Measurements from ENCODE around the gene DKKL1.

Gene DKKL1

DNA sequence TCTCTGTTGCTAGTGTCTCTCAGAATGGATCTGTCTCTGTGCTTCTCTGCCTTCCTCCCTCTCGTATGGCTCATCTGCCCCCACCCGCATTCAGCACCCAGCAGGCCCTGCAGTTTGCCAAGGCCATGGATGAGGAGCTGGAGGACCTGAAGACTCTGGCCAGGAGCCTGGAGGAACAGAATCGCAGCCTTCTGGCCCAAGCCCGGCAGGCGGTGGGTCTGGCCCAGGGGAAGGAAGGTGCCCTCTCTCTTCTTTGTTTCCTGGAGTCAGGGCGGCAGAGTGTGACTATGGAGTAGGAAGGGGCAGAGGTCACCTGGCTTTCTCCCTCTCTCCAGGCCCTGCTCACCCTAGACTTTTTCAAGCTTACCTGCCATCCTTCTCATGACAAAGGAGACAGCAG, 35.3 kb downstream of the DKKL1 start:
- no peak overlapping the region for H2AFZ ChIP-seq (ENCODE audit: low read length, unreplicated experiment)
- no peak overlapping the region for H3K4me3 ChIP-seq (ENCODE audit: low read depth, low read length)
- H3K27ac ChIP-seq (ENCODE audit: low read depth, low read length) = no peak overlapping the region

DNA sequence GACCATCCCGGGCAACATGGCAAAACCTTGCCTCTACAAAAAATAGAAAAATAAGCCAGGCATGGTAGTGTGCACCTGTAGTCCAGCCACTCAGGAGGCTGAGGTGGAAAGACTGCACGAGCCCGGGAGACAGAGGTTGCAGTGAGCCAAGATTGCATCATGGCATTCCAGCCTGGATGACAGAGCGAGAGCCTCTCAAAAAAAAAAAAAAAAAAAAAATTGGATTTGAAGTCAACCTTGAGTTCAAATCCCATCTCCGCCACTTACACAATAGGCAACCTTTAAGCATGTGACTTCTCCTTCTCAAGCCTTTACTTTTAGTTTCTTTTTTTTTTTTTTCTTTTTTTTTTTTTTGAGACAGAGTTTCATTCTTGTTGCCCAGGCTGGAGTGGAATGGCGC, 36.4 kb downstream of the DKKL1 start:
- H3K27me3 ChIP-seq (ENCODE audit: insufficient read depth, low read length) = no peaks in the 10 kb centered on the region
- H3K79me2 ChIP-seq (ENCODE audit: control insufficient read depth, insufficient read depth, low read length, unreplicated experiment) = no peaks in the 10 kb centered on the region
- no peaks in the 10 kb centered on the region for H3K4me1 ChIP-seq (ENCODE audit: control insufficient read depth, insufficient read depth, low read length, unreplicated experiment)
- no peak overlapping the region for H2AFZ ChIP-seq (ENCODE audit: low read length, unreplicated experiment)
- no peaks in the 10 kb centered on the region for H3K36me3 ChIP-seq (ENCODE audit: insufficient read depth, low read length)
- no peak overlapping the region for H3K27ac ChIP-seq (ENCODE audit: low read depth, low read length)
- H3K4me3 ChIP-seq (ENCODE audit: low read depth, low read length) = no peak overlapping the region

More for the DNA sequence above, 35.3 kb downstream of the DKKL1 start:
- Histone ChIP-seq H3K27me3 (ENCODE audit: insufficient read depth, low read length) (no peaks in the 10 kb centered on the region), H3K36me3 (ENCODE audit: insufficient read depth, low read length) (no peaks in the 10 kb centered on the region), H3K79me2 (ENCODE audit: control insufficient read depth, insufficient read depth, low read length, unreplicated experiment) (no peaks in the 10 kb centered on the region), H3K4me1 (ENCODE audit: control insufficient read depth, insufficient read depth, low read length, unreplicated experiment) (no peaks in the 10 kb centered on the region)

DNA sequence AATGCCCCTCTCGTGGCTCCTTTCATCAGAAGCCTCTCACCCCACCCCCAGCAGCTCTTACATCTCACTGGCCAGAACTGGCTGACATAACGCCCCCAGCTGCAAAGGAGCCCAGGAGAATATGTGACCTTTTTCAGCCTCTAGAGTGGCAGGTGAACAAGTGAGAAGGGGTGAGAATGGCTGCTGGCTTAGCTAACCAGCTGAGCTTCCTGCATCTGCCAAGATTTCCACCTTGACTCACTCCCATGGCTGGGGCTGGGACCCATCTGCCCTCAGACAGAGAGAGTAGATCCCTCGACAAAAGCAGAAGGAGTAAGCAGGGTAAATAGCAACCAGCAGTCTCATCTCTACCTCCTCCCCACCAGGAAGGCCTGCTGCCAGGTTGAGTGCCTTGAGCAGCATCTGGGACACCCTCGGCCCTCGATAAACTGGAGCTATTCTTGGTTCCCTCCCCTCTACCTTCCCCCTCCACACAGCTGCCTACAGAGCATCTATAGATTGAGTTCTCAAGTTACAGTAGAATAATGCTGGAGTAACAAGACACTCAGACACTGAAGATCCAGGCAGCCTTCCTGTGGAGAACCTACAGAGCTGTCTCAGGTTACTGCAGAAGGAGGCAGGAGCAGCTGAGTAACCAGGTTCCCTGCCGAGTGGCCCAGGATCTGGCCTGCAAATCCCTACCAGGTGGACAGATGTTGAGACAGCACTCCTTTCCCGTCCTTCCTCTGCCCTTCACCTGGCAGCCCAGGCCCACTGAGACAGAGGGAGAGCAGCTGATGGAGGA, 39.9 kb downstream of the DKKL1 start:
- H3K27me3 ChIP-seq (ENCODE audit: insufficient read depth, low read length) = no peaks in the 10 kb centered on the region
- no peak overlapping the region for H2AFZ ChIP-seq (ENCODE audit: low read length, unreplicated experiment)
- no peaks in the 10 kb centered on the region for H3K79me2 ChIP-seq (ENCODE audit: control insufficient read depth, insufficient read depth, low read length, unreplicated experiment)
- H3K27ac ChIP-seq (ENCODE audit: low read depth, low read length) = no peak overlapping the region
- no peak overlapping the region for H3K4me3 ChIP-seq (ENCODE audit: low read depth, low read length)
- H3K4me1 ChIP-seq (ENCODE audit: control insufficient read depth, insufficient read depth, low read length, unreplicated experiment) = no peaks in the 10 kb centered on the region
- H3K36me3 ChIP-seq (ENCODE audit: insufficient read depth, low read length) = no peaks in the 10 kb centered on the region

DNA sequence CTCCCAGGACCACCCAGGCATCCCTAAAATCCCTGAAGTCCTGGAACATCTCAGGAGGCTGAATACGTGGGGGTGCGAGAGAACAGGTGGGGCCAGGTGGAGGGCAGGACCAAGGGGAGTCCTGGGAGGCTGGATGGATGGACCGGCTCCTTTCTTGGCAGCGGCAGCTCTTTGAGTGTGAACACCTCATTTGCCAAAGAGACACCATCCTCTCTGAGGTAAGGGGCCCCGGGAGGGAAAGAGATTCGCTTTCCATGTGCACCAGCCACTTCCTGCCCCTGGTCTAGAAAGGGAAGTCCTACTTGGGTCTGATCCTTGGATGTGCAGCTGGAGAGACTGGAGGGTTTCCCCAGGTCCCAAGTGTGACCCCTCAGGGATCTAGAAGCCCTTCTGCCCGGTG, 43.4 kb downstream of the DKKL1 start:
- H3K4me3 ChIP-seq (ENCODE audit: low read depth, low read length) = no peak overlapping the region
- no peaks in the 10 kb centered on the region for H3K79me2 ChIP-seq (ENCODE audit: control insufficient read depth, insufficient read depth, low read length, unreplicated experiment)
- no peaks in the 10 kb centered on the region for H3K27me3 ChIP-seq (ENCODE audit: insufficient read depth, low read length)
- no peak overlapping the region for H2AFZ ChIP-seq (ENCODE audit: low read length, unreplicated experiment)
- H3K27ac ChIP-seq (ENCODE audit: low read depth, low read length) = no peak overlapping the region
- no peaks in the 10 kb centered on the region for H3K4me1 ChIP-seq (ENCODE audit: control insufficient read depth, insufficient read depth, low read length, unreplicated experiment)
- no peaks in the 10 kb centered on the region for H3K36me3 ChIP-seq (ENCODE audit: insufficient read depth, low read length)

DNA sequence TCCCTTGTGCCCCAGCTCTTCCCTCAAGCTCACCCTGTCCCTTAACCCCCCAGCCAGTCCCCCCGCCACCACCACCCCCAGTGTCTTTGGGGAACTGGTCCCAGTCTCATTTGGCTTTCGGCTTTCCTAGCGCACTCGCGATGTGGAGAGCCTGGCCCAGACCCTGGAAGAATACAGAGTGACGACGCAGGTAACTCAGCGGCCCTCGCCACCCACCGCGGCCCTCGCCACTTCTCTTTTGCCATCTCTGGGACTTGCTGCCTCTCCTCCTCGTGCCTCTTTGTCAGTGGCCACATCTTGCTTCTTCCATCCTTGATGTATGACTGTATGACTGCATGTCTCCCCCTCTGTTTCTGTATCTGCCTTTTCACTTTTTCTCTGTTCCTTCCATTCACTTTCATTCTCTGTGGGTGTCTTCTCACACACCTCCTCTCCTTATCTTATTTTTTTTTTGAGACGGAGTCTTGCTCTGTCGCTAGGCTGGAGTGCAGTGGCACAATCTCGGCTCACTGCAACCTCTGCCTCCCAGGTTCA, 43.9 kb downstream of the DKKL1 start:
- no peak overlapping the region for H3K27ac ChIP-seq (ENCODE audit: low read depth, low read length)

DNA sequence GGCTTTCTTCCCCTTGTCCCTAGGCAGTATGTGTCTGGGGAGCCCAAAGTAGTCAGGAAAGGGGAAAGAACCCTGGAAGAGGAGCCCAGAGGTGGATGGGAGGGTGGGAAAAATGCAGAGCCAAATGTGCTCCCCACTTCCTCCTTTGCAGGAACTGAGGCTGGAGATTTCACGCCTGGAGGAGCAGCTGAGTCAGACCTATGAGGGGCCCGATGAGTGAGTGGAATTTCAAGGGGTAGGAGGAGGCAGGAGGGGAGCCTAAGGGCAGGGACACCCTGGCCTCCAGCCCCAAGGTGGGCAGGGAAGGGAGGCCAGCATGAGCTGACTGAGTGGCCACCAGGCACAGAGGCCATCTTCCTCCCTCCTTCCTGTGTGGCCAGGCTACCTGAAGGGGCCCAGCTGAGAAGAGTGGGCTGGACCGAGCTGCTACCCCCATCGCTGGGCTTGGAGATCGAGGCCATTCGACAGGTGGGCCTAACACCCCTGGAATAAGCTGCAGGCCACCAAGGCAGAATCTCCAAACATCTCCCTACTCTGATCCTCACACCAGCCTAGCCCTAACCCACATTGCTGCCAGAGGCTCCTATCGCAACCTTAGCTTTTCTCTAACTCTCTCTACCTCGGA, 45.3 kb downstream of the DKKL1 start:
- H3K27ac ChIP-seq (ENCODE audit: low read depth, low read length) = no peak overlapping the region
- no peaks in the 10 kb centered on the region for H3K79me2 ChIP-seq (ENCODE audit: control insufficient read depth, insufficient read depth, low read length, unreplicated experiment)
- no peak overlapping the region for H3K4me3 ChIP-seq (ENCODE audit: low read depth, low read length)
- H3K4me1 ChIP-seq (ENCODE audit: control insufficient read depth, insufficient read depth, low read length, unreplicated experiment) = no peaks in the 10 kb centered on the region
- H3K36me3 ChIP-seq (ENCODE audit: insufficient read depth, low read length) = no peaks in the 10 kb centered on the region
- no peak overlapping the region for H2AFZ ChIP-seq (ENCODE audit: low read length, unreplicated experiment)
- no peaks in the 10 kb centered on the region for H3K27me3 ChIP-seq (ENCODE audit: insufficient read depth, low read length)

More for the DNA sequence above, 43.9 kb downstream of the DKKL1 start:
- H3K4me3 ChIP-seq (ENCODE audit: low read depth, low read length) = no peak overlapping the region
- no peaks in the 10 kb centered on the region for H3K4me1 ChIP-seq (ENCODE audit: control insufficient read depth, insufficient read depth, low read length, unreplicated experiment)
- H2AFZ ChIP-seq (ENCODE audit: low read length, unreplicated experiment) = no peak overlapping the region
- no peaks in the 10 kb centered on the region for H3K36me3 ChIP-seq (ENCODE audit: insufficient read depth, low read length)
- H3K79me2 ChIP-seq (ENCODE audit: control insufficient read depth, insufficient read depth, low read length, unreplicated experiment) = no peaks in the 10 kb centered on the region
- no peaks in the 10 kb centered on the region for H3K27me3 ChIP-seq (ENCODE audit: insufficient read depth, low read length)

DNA sequence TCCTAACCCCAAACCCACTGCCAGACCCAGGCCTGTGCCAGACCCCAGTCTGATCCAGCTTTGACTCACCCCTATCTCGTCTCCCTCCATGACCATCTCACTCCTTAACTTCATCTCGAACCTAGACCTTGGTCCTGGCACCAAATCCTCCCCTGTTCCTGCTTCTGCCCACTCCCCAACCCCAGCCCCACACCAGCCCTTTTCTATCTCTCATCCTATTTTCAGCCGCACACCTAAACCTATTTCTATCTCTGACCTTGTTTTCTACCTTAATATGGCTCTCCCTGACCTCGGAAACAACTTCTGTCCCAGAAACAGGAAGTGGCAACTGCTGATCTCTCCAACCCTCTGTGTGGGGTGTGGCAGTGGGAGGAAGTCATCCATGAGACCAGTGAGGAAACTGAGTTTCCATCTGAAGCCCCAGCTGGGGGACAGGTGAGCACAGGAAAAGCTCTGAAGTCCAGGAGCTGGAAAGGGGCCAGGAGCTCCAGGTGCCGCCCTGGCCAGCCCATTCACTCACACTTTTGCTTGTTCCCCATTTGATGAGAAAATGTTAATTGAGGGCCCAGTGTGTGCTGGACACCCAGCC, 45.9 kb downstream of the DKKL1 start:
- Histone ChIP-seq H3K4me1 (ENCODE audit: control insufficient read depth, insufficient read depth, low read length, unreplicated experiment) (no peaks in the 10 kb centered on the region), H3K4me3 (ENCODE audit: low read depth, low read length) (no peak overlapping the region), H3K79me2 (ENCODE audit: control insufficient read depth, insufficient read depth, low read length, unreplicated experiment) (no peaks in the 10 kb centered on the region), H3K27ac (ENCODE audit: low read depth, low read length) (no peak overlapping the region), H3K27me3 (ENCODE audit: insufficient read depth, low read length) (no peaks in the 10 kb centered on the region), H2AFZ (ENCODE audit: low read length, unreplicated experiment) (no peak overlapping the region), H3K36me3 (ENCODE audit: insufficient read depth, low read length) (no peaks in the 10 kb centered on the region)

DNA sequence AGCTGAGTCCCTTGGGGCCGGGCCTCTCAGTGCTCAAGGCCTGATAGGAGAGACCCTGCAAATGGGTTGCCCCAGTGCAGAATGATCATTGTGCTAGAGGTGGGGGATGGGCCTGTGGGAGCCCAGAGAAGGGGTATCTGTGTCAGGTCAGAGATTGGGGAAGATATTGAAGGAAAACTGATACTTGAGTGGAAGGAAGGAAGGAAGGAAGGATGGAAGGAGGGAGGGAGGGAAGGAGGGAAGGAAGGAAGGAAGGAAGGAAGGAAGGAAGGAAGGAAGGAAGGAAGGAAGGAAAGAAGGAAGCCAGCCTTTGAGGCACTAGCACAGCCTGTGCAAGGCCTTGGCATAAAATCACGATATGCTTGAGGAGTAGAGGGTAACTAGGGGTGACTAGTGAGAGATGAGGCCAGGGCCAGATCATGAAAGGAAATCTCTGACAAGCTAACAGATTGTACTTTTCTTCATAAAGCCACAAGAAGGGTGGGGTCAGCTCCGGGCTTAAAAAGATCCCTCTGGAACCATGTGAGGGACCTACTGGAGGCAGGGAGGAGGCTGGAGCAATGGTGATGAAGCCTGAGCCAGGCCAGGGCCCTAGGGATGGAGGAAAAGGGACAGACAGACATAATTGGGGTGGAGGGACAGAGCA, 48.1 kb downstream of the DKKL1 start:
- Histone ChIP-seq H3K79me2 (ENCODE audit: control insufficient read depth, insufficient read depth, low read length, unreplicated experiment) (no peaks in the 10 kb centered on the region), H3K4me1 (ENCODE audit: control insufficient read depth, insufficient read depth, low read length, unreplicated experiment) (no peaks in the 10 kb centered on the region), H3K4me3 (ENCODE audit: low read depth, low read length) (no peak overlapping the region), H2AFZ (ENCODE audit: low read length, unreplicated experiment) (no peak overlapping the region), H3K36me3 (ENCODE audit: insufficient read depth, low read length) (no peaks in the 10 kb centered on the region), H3K27me3 (ENCODE audit: insufficient read depth, low read length) (no peaks in the 10 kb centered on the region), H3K27ac (ENCODE audit: low read depth, low read length) (no peak overlapping the region)

DNA sequence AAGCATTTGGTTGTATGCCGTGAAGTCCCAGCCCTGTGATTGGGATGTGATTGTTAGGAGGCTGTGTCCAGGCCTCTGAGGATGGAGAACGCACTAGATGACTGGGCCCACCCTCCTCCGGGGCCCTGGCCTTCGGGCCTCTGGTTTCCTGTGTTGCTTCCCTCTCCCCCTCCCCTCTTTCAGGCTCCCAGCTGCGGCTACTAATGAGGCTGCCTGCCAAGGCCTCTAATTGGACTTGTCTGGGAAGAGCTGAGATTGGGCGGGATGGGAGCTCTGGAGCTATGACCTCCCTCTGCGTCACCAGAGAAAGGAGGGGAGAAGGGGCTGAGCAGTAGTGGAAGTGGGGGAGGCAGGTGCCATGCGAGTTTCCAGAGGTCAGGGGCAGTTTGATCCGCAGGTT, 49.7 kb downstream of the DKKL1 start:
- Histone ChIP-seq H3K4me3 (ENCODE audit: low read depth, low read length) (no peak overlapping the region), H2AFZ (ENCODE audit: low read length, unreplicated experiment) (no peak overlapping the region), H3K27ac (ENCODE audit: low read depth, low read length) (no peak overlapping the region), H3K27me3 (ENCODE audit: insufficient read depth, low read length) (peaks cover 14% of the 10 kb centered on the region), H3K4me1 (ENCODE audit: control insufficient read depth, insufficient read depth, low read length, unreplicated experiment) (no peaks in the 10 kb centered on the region), H3K79me2 (ENCODE audit: control insufficient read depth, insufficient read depth, low read length, unreplicated experiment) (no peaks in the 10 kb centered on the region), H3K36me3 (ENCODE audit: insufficient read depth, low read length) (no peaks in the 10 kb centered on the region)

DNA sequence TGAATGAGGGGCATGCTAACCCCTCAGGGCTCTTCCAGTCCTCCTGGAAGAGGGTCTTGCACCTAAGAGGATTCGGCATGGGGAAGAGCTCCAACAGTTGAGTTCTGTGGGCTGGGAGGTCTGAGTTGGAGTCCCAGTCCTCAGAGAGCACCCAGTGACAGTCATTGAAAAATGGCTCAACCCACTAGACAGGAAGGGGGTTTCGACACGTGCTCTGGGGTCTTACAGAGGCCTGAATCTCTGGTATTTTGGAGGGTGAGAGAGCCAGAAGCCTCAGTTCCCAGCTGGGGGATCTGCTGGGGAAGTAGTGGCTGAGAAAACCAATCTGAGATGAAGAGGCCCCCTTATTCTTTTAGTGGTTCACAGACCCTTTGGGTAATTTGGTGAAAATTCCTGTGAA, 50.6 kb downstream of the DKKL1 start:
- no peak overlapping the region for H3K27ac ChIP-seq (ENCODE audit: low read depth, low read length)
- no peaks in the 10 kb centered on the region for H3K36me3 ChIP-seq (ENCODE audit: insufficient read depth, low read length)
- H3K79me2 ChIP-seq (ENCODE audit: control insufficient read depth, insufficient read depth, low read length, unreplicated experiment) = no peaks in the 10 kb centered on the region
- H2AFZ ChIP-seq (ENCODE audit: low read length, unreplicated experiment) = no peak overlapping the region
- H3K4me3 ChIP-seq (ENCODE audit: low read depth, low read length) = no peak overlapping the region
- no peaks in the 10 kb centered on the region for H3K4me1 ChIP-seq (ENCODE audit: control insufficient read depth, insufficient read depth, low read length, unreplicated experiment)
- peaks cover 23% of the 10 kb centered on the region for H3K27me3 ChIP-seq (ENCODE audit: insufficient read depth, low read length)

All from ACC112 (cell line).